BLaER1 (cell line): ENCODE data around the gene MXI1.
"Not testable (repeated sequence)": the region's sequence is repeated elsewhere in the genome, so short reads cannot be mapped to it uniquely, and the experiment has no call there.

Experiments
- H3K27ac ChIP-seq: shearing (Covaris generic); formaldehyde crosslinking; 2 replicates; pipeline ENCODE4 v1.8.1; 2022
- H3K27me3 ChIP-seq: shearing (Covaris generic); formaldehyde crosslinking; 2 replicates; pipeline ENCODE4 v1.8.1; 2022
- H3K36me3 ChIP-seq: shearing (Covaris generic); formaldehyde crosslinking; 2 replicates; pipeline ENCODE4 v1.8.1; 2022
- H3K4me1 ChIP-seq: shearing (Covaris generic); formaldehyde crosslinking; 2 replicates; pipeline ENCODE4 v1.8.1; 2022
- H3K4me2 ChIP-seq: shearing (Covaris generic); formaldehyde crosslinking; 2 replicates; pipeline ENCODE4 v1.8.1; 2022
- H3K4me3 ChIP-seq: shearing (Covaris generic); formaldehyde crosslinking; 2 replicates; pipeline ENCODE4 v1.8.1; 2022
- H3K9ac ChIP-seq: shearing (Covaris generic); formaldehyde crosslinking; 2 replicates; pipeline ENCODE4 v1.8.1; 2022
- H3K9me3 ChIP-seq: shearing (Covaris generic); formaldehyde crosslinking; 2 replicates; pipeline ENCODE4 v1.8.1; 2022
- H4K20me1 ChIP-seq: shearing (Covaris generic); formaldehyde crosslinking; 2 replicates; pipeline ENCODE4 v1.8.1; 2022
- Cebpa-rat ChIP-seq: shearing (Covaris generic); IDR thresholded peaks from 2 replicates; pipeline ENCODE4 v1.8.1; 2022

MXI1 gene

GRCh38 chr10:110269374-110270318, 62.2 kb downstream of the MXI1 start:
- H3K36me3 ChIP-seq: no peaks in the 10 kb centered on the region
- H3K9ac ChIP-seq: no peak overlapping the region
- peaks cover 46% of the 10 kb centered on the region for H3K4me1 ChIP-seq
- no peak for TF ChIP-seq Cebpa-rat
- no peak overlapping the region for H3K4me3 ChIP-seq
- peaks cover 75% of the 10 kb centered on the region for H4K20me1 ChIP-seq
- peak overlapping the region; percentile 32; the same call in 1 of the 2 replicates for H3K4me2 ChIP-seq
- no peaks in the 10 kb centered on the region for H3K9me3 ChIP-seq
- H3K27me3 ChIP-seq: no peaks in the 10 kb centered on the region
- no peak overlapping the region for H3K27ac ChIP-seq

GRCh38 chr10:110272995-110273394, 65.6 kb downstream of the MXI1 start:
- peaks cover 75% of the 10 kb centered on the region for H4K20me1 ChIP-seq
- H3K27ac ChIP-seq, H3K27me3 ChIP-seq, H3K4me3 ChIP-seq, H3K9ac ChIP-seq, H3K9me3 ChIP-seq, H3K4me2 ChIP-seq, H3K36me3 ChIP-seq: not testable (repeated sequence)
- peaks cover 52% of the 10 kb centered on the region for H3K4me1 ChIP-seq

- Histone ChIP-seq H3K9ac (no peak overlapping the region), H3K4me2 (peak overlapping the region; percentile 19), H3K27ac (no peak overlapping the region), H3K4me1 (peaks cover 52% of the 10 kb centered on the region), H3K36me3 (no peaks in the 10 kb centered on the region; the same call in 1 of the 2 replicates), H4K20me1 (peaks cover 75% of the 10 kb centered on the region), H3K9me3 (no peaks in the 10 kb centered on the region), H3K4me3 (no peak overlapping the region), H3K27me3 (no peaks in the 10 kb centered on the region)
- TF ChIP-seq Cebpa-rat: peak; percentile 74
Measured at GRCh38 chr10:110273474-110273873, 66.1 kb downstream of the MXI1 start.

GRCh38 chr10:110274072-110274627, 66.7 kb downstream of the MXI1 start:
- TF ChIP-seq Cebpa-rat: no peak
- Histone ChIP-seq H3K9me3 (no peaks in the 10 kb centered on the region), H3K27me3 (no peaks in the 10 kb centered on the region), H3K4me1 (peaks cover 52% of the 10 kb centered on the region), H4K20me1 (peaks cover 76% of the 10 kb centered on the region), H3K9ac (no peak overlapping the region), H3K36me3 (no peaks in the 10 kb centered on the region; the same call in 1 of the 2 replicates), H3K4me3 (no peak overlapping the region), H3K4me2 (peak overlapping the region; percentile 19), H3K27ac (no peak overlapping the region)

GRCh38 chr10:110274647-110275046, 67.2 kb downstream of the MXI1 start:
- Histone ChIP-seq H3K9me3 (no peaks in the 10 kb centered on the region), H3K27me3 (no peaks in the 10 kb centered on the region), H3K9ac (no peak overlapping the region), H3K4me3 (no peak overlapping the region), H3K27ac (no peak overlapping the region), H3K4me2 (0 out of 2 replicates have a peak overlapping the region, but pooled peaks have one; percentile 9), H4K20me1 (peaks cover 72% of the 10 kb centered on the region), H3K4me1 (peaks cover 50% of the 10 kb centered on the region), H3K36me3 (no peaks in the 10 kb centered on the region; the same call in 1 of the 2 replicates)
- TF ChIP-seq Cebpa-rat: no peak

GRCh38 chr10:110275128-110275729, 67.8 kb downstream of the MXI1 start:
- no peak for TF ChIP-seq Cebpa-rat
- H3K4me1 ChIP-seq: peaks cover 44% of the 10 kb centered on the region
- no peaks in the 10 kb centered on the region for H3K9me3 ChIP-seq
- H3K4me3 ChIP-seq: no peak overlapping the region
- no peaks in the 10 kb centered on the region for H3K27me3 ChIP-seq
- H3K36me3 ChIP-seq: peaks cover 5% of the 10 kb centered on the region
- H3K4me2 ChIP-seq: 0 out of 2 replicates have a peak overlapping the region, but pooled peaks have one; percentile 9
- no peak overlapping the region for H3K27ac ChIP-seq
- H4K20me1 ChIP-seq: peaks cover 68% of the 10 kb centered on the region
- H3K9ac ChIP-seq: no peak overlapping the region

GRCh38 chr10:110276603-110277002, 69.2 kb downstream of the MXI1 start:
- Histone ChIP-seq H3K27me3 (no peaks in the 10 kb centered on the region), H4K20me1 (peaks cover 58% of the 10 kb centered on the region), H3K4me2 (no peak overlapping the region), H3K36me3 (peaks cover 11% of the 10 kb centered on the region), H3K9ac (no peak overlapping the region), H3K9me3 (no peaks in the 10 kb centered on the region), H3K27ac (no peak overlapping the region), H3K4me3 (no peak overlapping the region), H3K4me1 (peaks cover 44% of the 10 kb centered on the region)
- no peak for TF ChIP-seq Cebpa-rat

GRCh38 chr10:110277591-110277990, 70.2 kb downstream of the MXI1 start:
- Histone ChIP-seq H3K27ac (no peak overlapping the region), H3K4me2 (no peak overlapping the region; the same call in 1 of the 2 replicates), H3K27me3 (no peaks in the 10 kb centered on the region), H3K9ac (no peak overlapping the region), H3K4me3 (no peak overlapping the region), H3K9me3 (no peaks in the 10 kb centered on the region), H3K4me1 (peaks cover 44% of the 10 kb centered on the region), H4K20me1 (peaks cover 51% of the 10 kb centered on the region), H3K36me3 (peaks cover 11% of the 10 kb centered on the region)
- TF ChIP-seq Cebpa-rat: no peak

- no peaks in the 10 kb centered on the region for H3K9me3 ChIP-seq
- no peak overlapping the region for H3K4me3 ChIP-seq
- H3K9ac ChIP-seq: peak overlapping the region; percentile 7; the same call in 1 of the 2 replicates
- peak overlapping the region; percentile 66 for H3K4me2 ChIP-seq
- peaks cover 48% of the 10 kb centered on the region for H4K20me1 ChIP-seq
- peaks cover 11% of the 10 kb centered on the region for H3K36me3 ChIP-seq
- no peaks in the 10 kb centered on the region for H3K27me3 ChIP-seq
- H3K4me1 ChIP-seq: peaks cover 34% of the 10 kb centered on the region
- no peak for TF ChIP-seq Cebpa-rat
- H3K27ac ChIP-seq: no peak overlapping the region
Measured at GRCh38 chr10:110278562-110279406, 71.4 kb downstream of the MXI1 start.
